ENCODE data around the gene PGP. TPM values are rescaled to one million over a fixed set of nuclear protein-coding genes. Genes with fewer than 3 reads are reported as not detected.
"Not testable (repeated sequence)": the region's sequence is repeated elsewhere in the genome, so short reads cannot be mapped to it uniquely, and the experiment has no call there.

Gene PGP
- total RNA-seq, 2 donors from 2014 or later = 7.2 to 8.4 TPM

DNA sequence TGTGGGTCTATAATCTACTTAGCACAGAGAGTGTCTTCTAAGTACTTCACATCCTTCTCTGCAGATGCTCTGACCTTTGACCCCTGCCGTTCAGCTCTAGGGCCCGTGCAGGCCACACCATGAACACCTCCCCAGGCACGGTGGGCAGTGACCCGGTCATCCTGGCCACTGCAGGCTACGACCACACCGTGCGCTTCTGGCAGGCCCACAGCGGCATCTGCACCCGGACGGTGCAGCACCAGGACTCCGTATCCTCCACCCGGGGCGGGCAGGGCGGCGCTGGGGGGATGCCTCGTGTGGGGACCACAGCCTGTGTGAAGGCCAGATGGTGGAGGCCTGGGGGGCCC lies 8.7 kb downstream of the PGP start:
- intact Hi-C loops (cut with DNase I) = loop anchor here in 1 of 2 donors (10.0 kb wide), 1 partner anchor 319 kb away; the partner anchor contains the start of gene AMDHD2
- DNase-seq (ENCODE audit: low spot score) = no peak

DNA sequence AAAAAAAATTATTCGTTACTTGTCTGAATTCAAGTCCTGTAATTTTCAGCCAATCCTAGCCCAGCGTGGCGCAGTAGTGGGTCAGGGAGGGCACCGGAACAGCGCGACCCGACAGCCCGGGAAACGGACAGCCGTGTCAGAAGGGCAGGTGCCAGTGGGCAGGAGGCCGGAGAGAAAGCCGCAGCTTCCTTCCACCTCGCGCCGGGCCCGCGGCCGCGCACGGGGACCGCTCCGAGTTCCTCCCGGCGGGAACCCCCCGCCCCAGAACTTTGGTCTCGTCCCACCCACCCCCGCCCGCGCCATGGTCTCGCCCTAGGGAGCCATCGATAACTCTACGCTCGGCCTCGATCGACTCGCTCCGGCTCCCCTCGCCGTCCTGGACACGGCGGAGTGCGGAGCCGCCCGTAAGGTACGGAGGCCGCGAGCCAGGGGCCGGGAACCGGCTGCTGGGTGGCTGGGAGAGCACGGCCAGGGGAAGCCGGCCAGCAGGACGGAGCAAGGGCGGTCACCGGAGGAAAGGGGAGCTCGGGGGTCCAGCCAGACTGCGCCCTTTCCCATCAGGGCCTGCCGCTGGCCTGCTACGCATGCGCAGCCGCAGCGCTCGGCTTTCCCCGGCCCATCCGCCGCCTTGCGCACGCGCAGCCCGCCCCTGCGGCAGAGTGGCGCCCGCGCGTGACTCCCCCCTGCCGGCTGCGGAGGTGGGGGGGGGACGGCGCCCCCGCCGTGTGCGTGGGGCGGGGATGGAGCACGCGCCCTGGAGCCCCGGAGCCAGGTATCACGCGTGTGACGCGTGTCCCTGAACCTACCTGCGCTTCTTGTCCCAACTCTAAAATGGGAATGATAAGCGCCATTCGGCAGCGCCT lies 9.3 kb downstream of the PGP start, which contains the start of gene MLST8:
MLST8 (plus strand) TSS at position 351 of the 863 bp plus-strand sequence. CDS start 632 bp downstream, outside the sequence.
- intact Hi-C loops (cut with DNase I) = loop anchor here in 1 of 2 donors (10.0 kb wide), 1 partner anchor 319 kb away; the partner anchor contains the start of gene AMDHD2
- peak; percentile 95 for DNase-seq (ENCODE audit: low spot score)

DNA sequence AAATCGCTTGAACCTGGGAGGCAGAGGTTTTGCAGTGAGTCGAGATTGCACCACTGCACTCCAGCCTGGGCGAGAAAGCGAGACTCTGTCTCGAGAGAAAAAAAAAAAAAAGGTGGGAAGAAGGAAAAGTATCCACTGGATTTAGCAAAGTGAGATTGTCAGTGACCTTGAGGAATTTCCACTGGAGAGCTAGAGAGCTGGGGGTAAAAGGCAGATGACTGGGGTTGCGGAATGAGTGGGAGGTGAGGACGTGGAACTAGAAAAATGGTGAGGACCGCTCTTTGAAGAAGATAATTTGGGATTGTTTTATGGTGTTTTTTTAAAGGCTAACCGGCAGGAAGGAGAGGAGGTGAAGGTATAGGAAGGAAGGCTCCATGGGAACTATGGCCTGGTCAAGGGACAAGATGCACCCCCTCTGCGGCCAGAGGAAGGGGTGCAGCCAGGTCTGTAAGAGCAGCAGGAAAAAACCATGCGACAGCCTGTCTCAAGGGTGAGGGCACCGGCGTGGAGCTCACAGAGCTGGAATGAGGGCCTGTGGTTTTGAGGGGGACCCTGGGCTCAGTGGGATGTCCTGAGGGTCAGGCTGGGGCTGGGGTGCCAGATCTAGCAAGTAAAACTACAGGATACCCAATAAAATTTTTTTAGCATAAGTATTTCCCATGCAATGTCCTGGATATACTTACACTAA lies 10.1 kb downstream of the PGP start:
- no peak for DNase-seq (ENCODE audit: low spot score)
- intact Hi-C loops (cut with DNase I) = loop anchor here in 1 of 2 donors (10.0 kb wide), 1 partner anchor 320 kb away; the partner anchor contains the start of gene AMDHD2

DNA sequence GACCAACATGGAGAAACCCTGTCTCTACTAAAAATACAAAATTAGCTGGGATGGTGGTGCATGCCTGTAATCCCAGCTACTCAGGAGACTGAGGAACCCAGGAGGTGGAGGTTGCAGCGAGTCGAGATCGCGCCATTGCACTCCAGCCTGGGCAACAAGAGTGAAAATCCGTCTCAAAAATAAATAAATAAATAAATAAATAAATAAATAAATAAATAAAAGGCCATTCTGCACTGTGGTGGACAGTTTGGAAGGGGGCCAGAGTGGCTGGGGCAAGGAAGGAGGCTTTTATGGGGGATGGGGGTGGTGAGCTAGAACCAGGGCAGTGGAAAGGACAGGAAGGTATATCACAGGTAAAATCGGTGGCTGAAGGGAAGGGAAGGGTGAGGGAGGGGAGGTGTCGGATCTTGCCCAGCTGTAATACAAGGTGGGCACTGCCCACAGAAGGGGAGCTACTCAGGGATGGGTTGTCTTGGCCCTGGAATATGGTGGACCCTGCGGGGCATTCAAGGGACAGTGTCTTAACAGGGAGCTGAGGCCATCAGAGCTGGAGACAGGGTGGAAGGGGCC lies 11.4 kb downstream of the PGP start:
- intact Hi-C loops (cut with DNase I) = loop anchor here in 1 of 2 donors (10.0 kb wide), 1 partner anchor 322 kb away; the partner anchor contains the start of gene AMDHD2
- not testable (repeated sequence) for DNase-seq (ENCODE audit: low spot score)

DNA sequence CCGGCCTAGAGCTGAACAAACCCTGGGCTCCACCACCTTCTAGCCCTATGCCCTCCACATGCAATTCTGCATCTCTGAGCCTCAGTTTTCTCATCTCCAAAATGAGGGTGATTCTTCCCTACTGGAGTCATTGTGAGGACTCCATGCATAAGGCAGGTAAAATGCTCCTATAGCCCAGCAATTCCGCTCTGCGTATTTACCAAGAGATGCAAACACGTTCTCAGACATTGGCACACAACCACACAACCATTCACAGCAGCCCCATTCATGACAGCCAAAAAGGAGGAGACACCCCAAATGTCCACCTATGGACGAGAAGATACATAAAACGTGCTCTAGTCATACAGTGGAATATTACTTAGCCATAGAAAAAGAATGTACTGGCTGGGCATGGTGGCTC lies 14.3 kb downstream of the PGP start:
- intact Hi-C loops (cut with DNase I) = loop anchor here in 1 of 2 donors (10.0 kb wide), 1 partner anchor 324 kb away; the partner anchor contains the start of gene AMDHD2
- DNase-seq (ENCODE audit: low spot score) = no peak

DNA sequence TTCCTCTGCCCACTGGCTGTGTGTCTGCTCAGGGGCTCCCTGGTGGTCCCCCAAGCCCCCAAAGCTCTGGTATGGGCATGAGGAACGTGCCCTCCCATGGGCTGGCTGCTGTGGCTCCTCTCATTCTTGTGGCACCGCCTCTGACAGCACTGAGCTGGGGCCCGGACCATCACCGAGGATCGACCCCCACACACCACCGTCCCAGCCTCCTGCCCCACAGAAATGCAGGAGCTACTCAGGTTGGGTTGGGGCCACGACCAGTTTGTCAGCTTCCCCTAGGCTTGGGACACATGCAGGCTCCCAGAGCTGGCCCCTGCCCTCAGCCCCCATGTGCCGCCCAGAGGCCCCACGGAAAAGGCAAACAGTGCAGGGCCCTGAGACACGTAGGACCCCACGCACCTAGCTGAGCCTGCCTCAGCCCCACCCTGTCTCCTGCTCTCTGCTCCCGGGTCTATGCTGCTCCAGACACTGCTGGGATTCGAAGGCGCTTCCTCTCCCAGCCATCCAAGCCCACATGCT lies 15.0 kb downstream of the PGP start:
- intact Hi-C loops (cut with DNase I) = loop anchor here in 1 of 2 donors (10.0 kb wide), 1 partner anchor 325 kb away; the partner anchor contains the start of gene AMDHD2
- DNase-seq (ENCODE audit: low spot score) = no peak

DNA sequence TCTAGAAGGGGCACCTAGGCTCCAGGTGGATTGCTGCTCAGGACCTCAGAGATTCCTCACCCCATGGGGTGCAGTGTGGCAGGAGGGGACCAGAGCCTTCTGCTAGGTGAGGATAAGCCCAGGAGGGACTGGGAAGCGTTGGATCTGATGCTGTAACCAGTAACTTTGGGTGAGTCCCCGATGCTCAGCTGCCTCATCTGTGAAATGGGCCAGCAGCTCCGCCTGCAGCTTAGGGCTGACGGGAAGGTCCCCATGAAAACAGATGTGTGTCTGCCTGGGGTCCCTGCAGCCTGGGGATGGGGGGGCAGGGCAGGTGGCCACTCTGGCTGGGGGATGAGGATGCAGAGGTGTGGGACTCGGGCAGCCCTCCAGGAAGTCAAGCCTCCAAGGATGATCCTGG lies 15.5 kb downstream of the PGP start:
- DNase-seq (ENCODE audit: low spot score) = no peak
- intact Hi-C loops (cut with DNase I) = no loop called here

DNA sequence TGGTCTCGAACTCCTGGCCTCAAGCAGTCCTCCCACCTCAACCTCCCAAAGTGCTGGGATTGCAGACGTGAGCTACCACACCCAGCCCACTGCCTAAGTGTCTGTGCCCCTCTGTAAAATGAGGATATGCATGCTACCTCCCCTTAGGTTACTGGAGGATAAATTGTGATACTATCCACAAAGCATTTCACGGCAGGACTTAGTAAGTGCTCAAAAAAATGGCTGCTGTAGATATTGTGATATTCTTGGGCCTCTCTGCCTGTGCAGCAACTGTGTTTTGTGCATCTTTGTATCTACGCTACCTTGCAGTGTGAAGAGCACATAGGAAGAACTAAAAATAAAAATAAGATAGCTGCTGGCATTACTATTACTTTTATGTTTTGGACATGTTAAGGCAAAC lies 16.4 kb downstream of the PGP start:
- no peak for DNase-seq (ENCODE audit: low spot score)
- intact Hi-C loops (cut with DNase I) = no loop called here

DNA sequence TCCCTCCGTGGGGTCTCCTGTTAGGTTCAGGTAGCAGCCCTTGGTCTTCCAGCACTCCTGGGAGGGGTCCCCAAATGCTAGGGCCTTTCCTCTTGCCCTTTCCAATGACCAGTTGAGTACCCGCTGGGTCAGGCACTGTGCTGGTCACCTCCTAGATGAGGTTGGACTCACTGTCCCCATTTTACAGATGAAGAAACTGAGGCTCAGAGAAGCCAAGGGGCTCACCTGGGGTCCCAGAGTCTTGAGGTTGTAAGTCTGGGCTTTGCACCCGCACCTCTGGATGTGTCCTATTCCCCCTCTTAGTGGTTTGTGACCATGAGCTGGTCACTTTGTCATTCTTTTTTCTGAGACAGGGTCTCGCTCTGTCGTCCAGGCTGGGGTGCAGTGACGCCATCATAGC lies 16.9 kb downstream of the PGP start:
- DNase-seq (ENCODE audit: low spot score) = no peak
- intact Hi-C loops (cut with DNase I) = no loop called here

DNA sequence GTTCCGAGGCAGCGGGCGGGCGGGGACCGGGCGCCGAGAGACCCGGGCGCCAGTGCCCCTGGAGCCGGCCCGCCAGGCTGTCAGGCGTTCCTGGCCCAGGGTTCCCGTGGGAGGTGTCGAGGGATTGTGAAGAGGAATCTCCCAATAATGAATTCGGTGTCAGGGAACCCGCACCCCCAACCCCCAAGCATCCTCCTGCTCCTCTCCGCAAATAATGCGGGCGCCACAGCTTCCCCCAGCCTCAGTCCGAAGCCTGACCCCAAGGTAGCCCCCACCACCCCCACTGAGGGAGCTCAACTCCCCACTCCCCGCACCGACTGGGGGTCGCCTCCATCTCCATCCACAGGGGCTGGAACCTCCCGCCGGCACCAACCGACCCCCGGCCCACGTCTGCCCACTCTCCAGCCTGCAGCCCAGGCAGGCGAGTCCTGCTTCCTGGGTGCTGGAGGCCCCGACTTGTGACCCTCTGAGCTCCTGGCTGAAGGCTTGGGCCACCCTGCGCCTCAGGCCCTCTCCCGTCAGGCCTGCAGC lies 17.6 kb downstream of the PGP start:
- intact Hi-C loops (cut with DNase I) = no loop called here
- no peak for DNase-seq (ENCODE audit: low spot score)

DNA sequence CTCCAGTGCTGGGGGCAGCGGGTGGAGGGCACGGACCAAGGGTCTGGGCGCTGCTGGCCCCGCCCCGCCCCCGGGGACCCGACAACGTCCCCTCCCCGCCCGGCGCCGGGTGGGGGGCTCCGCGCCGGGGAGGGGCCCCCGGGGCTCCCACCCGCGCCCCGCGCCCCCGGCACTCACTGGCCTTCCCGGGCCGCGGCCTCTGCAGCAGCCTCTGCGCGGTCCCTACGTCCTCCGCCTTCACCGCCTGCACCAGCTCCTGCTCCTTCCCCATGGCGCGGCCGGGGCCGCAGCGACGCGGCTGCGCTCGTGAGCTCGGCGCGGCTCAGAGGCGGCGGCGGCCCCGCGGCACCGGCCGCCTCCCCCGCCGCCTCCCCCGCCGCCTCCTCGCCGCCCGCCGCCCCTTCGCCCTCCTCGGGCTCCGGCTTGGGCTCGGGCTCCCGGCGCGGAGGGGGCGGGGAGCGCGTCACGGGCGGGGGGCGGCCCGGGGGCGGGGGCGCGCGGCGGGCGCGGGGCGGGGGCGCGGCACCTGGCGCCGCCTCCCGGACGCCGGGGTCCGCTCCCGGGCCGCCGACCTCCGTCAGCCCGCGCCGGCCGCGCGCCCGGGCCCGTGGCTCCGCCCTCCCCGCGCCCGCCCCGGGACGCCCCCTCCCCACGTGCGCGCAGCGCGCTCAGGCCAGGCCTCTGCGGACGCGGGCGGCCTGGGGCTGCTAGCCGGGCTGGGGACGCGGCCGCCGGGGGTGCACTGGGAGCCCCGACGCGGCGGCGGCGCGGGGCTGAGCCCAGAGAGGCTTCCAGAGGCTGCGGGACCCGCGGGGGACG lies 18.3 kb downstream of the PGP start, which contains the start of gene CASKIN1:
CASKIN1 (minus strand) TSS at position 444 of the 819 bp plus-strand sequence; CDS start at position 271, 173 bp downstream.
- no peak for DNase-seq (ENCODE audit: low spot score)

DNA sequence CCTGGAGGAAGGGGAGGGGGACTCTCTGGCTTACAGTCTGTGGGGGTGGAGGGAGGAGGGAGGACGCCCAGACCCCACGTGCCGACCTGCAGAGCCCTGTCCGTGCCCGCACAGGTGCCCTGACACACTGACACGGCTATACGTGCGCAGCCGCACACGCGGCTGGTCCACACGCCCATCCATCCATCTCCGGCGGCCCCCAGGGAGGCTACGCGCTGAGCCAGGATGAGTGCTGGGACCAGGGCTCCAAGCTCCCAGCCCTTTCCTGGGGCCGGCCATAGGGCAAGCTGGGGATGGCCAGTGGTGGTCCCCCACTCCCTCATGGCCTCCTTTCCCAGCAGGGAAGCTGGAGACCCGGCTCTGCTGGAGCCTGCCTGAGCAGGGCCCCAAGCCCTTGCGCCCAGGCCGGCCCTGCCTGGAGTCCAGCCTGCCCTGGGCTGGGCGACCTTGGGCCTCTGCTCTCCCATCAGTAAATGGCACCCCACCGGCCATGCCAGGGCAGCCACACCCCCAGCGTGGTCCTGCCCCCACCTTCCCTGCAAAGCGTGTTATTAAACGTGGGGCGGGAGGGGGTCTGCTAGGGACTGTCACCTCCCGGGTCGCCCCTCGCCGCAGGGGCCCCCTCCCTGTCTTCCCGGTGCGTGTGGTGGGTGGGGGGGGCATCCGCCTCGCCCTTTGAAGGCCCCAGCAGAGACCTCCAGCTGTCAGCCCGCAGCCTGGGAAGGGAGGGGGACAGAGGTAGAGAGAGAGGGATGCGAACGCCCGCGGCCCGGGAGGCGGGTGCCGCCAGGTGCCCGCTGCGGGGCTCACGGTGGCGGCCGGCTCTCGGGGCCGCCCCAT lies 19.1 kb downstream of the PGP start:
- no peak for DNase-seq (ENCODE audit: low spot score)
- intact Hi-C loops (cut with DNase I) = no loop called here

More for the DNA sequence above, 18.3 kb downstream of the PGP start, which contains the start of gene CASKIN1:
- intact Hi-C loops (cut with DNase I) = no loop called here

DNA sequence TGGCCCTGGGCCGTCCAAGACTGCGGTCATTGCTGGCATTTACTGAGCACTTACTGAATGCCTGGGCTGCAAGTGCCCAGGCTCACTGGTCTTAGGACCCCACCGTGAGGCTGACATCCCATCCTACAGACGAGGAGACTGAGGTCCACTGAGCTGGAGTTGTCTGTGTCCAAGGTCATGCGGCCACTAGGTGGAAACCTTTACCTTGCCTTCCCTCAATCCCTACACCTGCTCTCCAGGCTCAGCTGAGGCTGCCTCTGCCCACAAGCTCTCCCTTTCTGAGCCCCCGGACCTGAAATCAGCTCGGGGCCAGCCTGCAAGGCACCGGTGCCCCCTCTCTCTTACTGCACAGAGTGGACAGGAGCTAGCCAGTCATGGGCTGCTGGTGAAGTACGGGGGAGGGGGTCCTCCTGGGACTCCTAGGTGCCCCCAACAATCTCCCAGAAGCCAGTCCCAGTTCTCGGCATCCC lies 19.8 kb downstream of the PGP start:
- no peak for DNase-seq (ENCODE audit: low spot score)
- intact Hi-C loops (cut with DNase I) = no loop called here

DNA sequence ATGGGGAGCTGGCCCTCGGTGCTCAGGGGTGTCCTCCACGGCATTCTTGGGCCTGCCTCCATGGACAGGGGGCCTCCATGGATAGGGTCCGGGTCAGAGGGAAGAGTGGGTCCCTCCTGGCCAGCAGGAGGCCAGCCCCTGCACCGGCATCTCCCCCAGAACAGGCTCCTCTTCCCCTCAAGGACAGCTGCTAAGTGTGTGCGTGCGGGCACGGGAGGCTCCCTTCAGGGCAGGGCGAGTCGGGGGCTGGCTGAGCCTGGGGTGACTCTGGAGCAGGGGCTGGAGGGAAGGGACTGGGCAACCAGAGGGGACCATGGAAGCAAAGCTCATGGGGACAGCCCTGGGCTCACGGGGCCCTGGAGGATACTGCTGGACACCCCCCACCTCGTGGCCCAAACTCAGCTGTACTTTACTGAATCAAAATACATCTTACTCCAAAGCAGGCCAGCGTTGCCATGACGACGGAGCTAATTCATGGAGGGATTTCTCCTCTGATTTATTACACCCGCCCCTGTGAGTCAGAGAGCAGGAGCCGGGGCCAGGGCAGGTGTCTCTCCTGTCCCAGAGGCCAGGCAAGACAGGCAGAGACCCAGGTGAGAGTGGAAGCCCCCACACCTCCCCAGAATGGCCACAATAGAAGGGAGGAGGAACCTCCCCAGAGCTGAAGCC lies 20.3 kb downstream of the PGP start:
- no peak for DNase-seq (ENCODE audit: low spot score)
- intact Hi-C loops (cut with DNase I) = no loop called here

DNA sequence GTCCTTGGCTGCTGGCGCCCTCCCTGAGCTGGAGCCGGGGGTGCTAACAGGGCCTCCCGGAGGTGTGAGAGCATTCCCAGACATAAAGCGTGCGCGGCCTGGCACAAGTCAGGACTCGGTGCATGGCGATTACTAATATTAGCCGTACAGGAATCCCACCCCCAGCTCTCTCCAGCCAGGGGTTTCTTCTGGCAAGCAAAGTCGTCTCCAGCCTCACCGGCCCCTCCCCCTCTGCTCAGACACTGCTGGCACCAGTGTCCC lies 23.3 kb downstream of the PGP start:
- intact Hi-C loops (cut with DNase I) = no loop called here

DNA sequence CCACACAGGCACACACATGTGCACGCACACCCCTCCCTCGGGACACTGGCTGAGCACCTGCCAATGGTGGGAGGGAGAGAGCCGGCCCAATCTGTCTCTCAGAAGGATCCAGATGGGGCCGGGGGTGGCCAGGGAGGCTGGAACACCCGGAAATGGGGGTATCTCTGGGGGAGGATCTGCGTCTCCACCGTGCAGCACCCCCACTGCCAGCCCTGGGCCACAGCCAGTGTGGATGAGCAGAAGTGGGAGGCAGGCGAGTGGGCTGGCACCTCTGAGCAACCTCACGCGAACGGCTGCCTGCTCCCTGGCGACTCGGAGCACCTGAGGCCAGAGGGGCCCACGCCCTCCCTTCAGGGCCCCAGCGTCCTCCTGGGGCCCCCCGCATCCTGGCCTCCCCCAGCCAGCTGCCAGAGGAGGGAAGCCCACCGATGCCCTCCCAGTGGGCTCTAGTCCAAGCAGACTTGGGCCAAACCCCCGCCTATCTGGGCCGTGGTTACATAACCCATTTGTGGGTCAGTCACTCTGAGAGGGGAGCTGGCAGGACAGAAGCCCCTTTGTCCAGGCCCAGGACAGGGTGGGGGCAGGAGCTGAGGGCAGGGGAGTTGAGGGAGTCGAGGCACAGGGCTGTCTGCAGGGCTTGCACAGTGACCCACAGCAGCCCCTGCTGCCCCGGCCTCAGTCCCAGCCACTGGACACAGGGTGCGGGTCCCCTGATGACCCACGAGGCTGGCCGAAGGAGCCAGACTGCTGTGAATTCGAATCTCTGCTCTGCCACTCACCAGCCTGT lies 23.8 kb downstream of the PGP start:
- intact Hi-C loops (cut with DNase I) = no loop called here
- no peak for DNase-seq (ENCODE audit: low spot score)

More for the DNA sequence above, 23.3 kb downstream of the PGP start:
- DNase-seq (ENCODE audit: low spot score) = no peak

All from posterior vena cava (tissue), 2 donors.